Lower leg skin (tissue), 4 donors: Measurements from ENCODE around the gene KIRREL3. TPM values are rescaled to one million over a fixed set of nuclear protein-coding genes. Genes with fewer than 3 reads are reported as not detected.

Experiments used
- DNase-seq, 2 donors: peaks; one replicate each; pipeline ENCODE4 v3.0.0-alpha.2; 2019; ENCODE audit warnings: low spot score in 2 of 2
- H3K4me3 ChIP-seq: fragments of 200-600 bp; sonication (generic); 2 replicates; pipeline ENCODE4 v1.5.1; 2017; ENCODE audit warnings: mild to moderate bottlenecking, low read depth; ENCODE audit not compliant: poor library complexity, severe bottlenecking
- CTCF ChIP-seq, 3 donors: fragments of 450-650 bp; IDR thresholded peaks; one replicate each; pipeline ENCODE4 v1.5.1; 2016; ENCODE audit warnings: antibody characterized with exemption in 3 of 3, mild to moderate bottlenecking in 3 of 3, moderate library complexity in 2 of 3
- POLR2A ChIP-seq, 2 donors: fragments of 450-650 bp; IDR thresholded peaks; one replicate each; pipeline ENCODE4 v1.6.1; 2016 to 2017; ENCODE audit warnings: antibody characterized with exemption in 2 of 2, mild to moderate bottlenecking in 1 of 2, moderate library complexity in 1 of 2
- WGBS, 2 donors: methylation state at CpG; one replicate each; pipeline ENCODE4 v1.1.5; 2018; 5-methylcytosine and 5-hydroxymethylcytosine counted together
- intact Hi-C: fragments of 100-400 bp; cut with DNase I; formaldehyde crosslinking; loops from one replicate; pipeline ENCODE4 v1.15.0; 2023; ENCODE audit warnings: low total_unique reads
- total RNA-seq, 4 donors: library from RNA; depleted of rRNA; stranded (reverse); fragments of >200 nt; gene quantifications; one replicate each; pipeline ENCODE4 v1.1.0, GENCODE V29; 2016

Gene KIRREL3
- total RNA-seq, 4 donors from 2014 or later = 0.13 TPM; not detected in 3

GRCh38 chr11:126588630-126589491 is 411.7 kb downstream of the KIRREL3 start:
- H3K4me3 ChIP-seq = no peak overlapping the region
- no peak for DNase-seq
- intact Hi-C loops = no loop called here
- TF ChIP-seq CTCF (IDR thresholded peaks at IDR 0.05) (no peak), POLR2A (IDR thresholded peaks at IDR 0.05) (no peak)
- whole genome bisulfite sequencing, 2 donors = 58 to 64% methylated on average over 12 to 16 of the region's 16 CpGs

- DNase-seq = no peak
- no peak for TF ChIP-seq POLR2A (IDR thresholded peaks at IDR 0.05)
- TF ChIP-seq CTCF (IDR thresholded peaks at IDR 0.05) = no peak
- WGBS, 2 donors = 68 to 80% methylated on average over 4 of the region's 4 CpGs
- intact Hi-C loops = no loop called here
- H3K4me3 ChIP-seq = no peak overlapping the region
Observed at GRCh38 chr11:126587541-126587940, 413.0 kb downstream of the KIRREL3 start.

- TF ChIP-seq CTCF (IDR thresholded peaks at IDR 0.05) (no peak), POLR2A (IDR thresholded peaks at IDR 0.05) (no peak)
- intact Hi-C loops = no loop called here
- DNase-seq = peak in 1 of 2 donors; percentile 63
- WGBS, 2 donors = 17 to 19% methylated on average over 23 of the region's 23 CpGs
- no peak overlapping the region for H3K4me3 ChIP-seq
Observed at GRCh38 chr11:126585774-126586491, 414.6 kb downstream of the KIRREL3 start.

- no peak for DNase-seq
- intact Hi-C loops = no loop called here
- TF ChIP-seq CTCF (IDR thresholded peaks at IDR 0.05) = no peak
- TF ChIP-seq POLR2A (IDR thresholded peaks at IDR 0.05) = no peak
- no peak overlapping the region for H3K4me3 ChIP-seq
- 41 to 55% methylated on average over 19 to 20 of the region's 20 CpGs for WGBS, 2 donors
Observed at GRCh38 chr11:126585388-126585773, 415.2 kb downstream of the KIRREL3 start.

GRCh38 chr11:126583594-126584427 is 416.8 kb downstream of the KIRREL3 start:
- DNase-seq = no peak
- no peak overlapping the region for H3K4me3 ChIP-seq
- WGBS, 2 donors = 89% methylated on average over 26 of the region's 26 CpGs
- TF ChIP-seq CTCF (IDR thresholded peaks at IDR 0.05) (no peak), POLR2A (IDR thresholded peaks at IDR 0.05) (no peak)
- intact Hi-C loops = no loop called here
